H9 (cell line): ENCODE results near the gene TRAP1. TPM values are rescaled to one million over a fixed set of nuclear protein-coding genes. Genes with fewer than 3 reads are reported as not detected.
A peak's percentile ranks its signal among the peaks of the same experiment; 100 is the strongest.

Experiments
- DNase-seq: peaks from one replicate; pipeline ENCODE4 v3.0.0-alpha.2; 2017
- H2AFZ ChIP-seq: one replicate; pipeline ENCODE4 v1.6.1; 2013; ENCODE audit warnings: mild to moderate bottlenecking, low read length, control low read depth, moderate library complexity
- H2AK5ac ChIP-seq: 2 replicates; pipeline ENCODE4 v1.6.1; 2013; ENCODE audit warnings: low read length, control low read depth, mixed read lengths; ENCODE audit not compliant: insufficient read length
- H2BK120ac ChIP-seq: one replicate; pipeline ENCODE4 v1.6.1; 2013; ENCODE audit warnings: low read depth, mild to moderate bottlenecking, low read length, control low read depth, inconsistent platforms; ENCODE audit not compliant: poor library complexity, severe bottlenecking
- H2BK12ac ChIP-seq: 2 replicates; pipeline ENCODE4 v1.6.1; 2013; ENCODE audit warnings: low read length, control low read depth, mixed read lengths, low read depth; ENCODE audit not compliant: insufficient read length
- H2BK15ac ChIP-seq: 2 replicates; pipeline ENCODE4 v1.6.1; 2013; ENCODE audit warnings: low read depth, low read length, control low read depth
- H2BK20ac ChIP-seq: one replicate; pipeline ENCODE4 v1.6.1; 2013; ENCODE audit warnings: low read depth, mild to moderate bottlenecking, low read length, control low read depth, inconsistent platforms; ENCODE audit not compliant: poor library complexity, severe bottlenecking
- H2BK5ac ChIP-seq: 2 replicates; pipeline ENCODE4 v1.6.1; 2013; ENCODE audit warnings: low read length, control low read depth, mixed read lengths; ENCODE audit not compliant: insufficient read length
- H3K14ac ChIP-seq: 2 replicates; pipeline ENCODE4 v1.6.1; 2013; ENCODE audit warnings: low read length, control low read depth; ENCODE audit not compliant: insufficient read depth
- H3K18ac ChIP-seq: 2 replicates; pipeline ENCODE4 v1.6.1; 2013; ENCODE audit warnings: low read depth, mild to moderate bottlenecking, mixed read lengths, low read length, control low read depth; ENCODE audit not compliant: insufficient read length
- H3K23ac ChIP-seq: 2 replicates; pipeline ENCODE4 v1.6.1; 2013; ENCODE audit warnings: low read length, control low read depth, mixed read lengths, low read depth; ENCODE audit not compliant: insufficient read length
- H3K23me2 ChIP-seq: 2 replicates; pipeline ENCODE4 v1.6.1; 2013; ENCODE audit warnings: low read depth, mild to moderate bottlenecking, mixed read lengths, low read length, control low read depth; ENCODE audit not compliant: insufficient read length, poor library complexity, severe bottlenecking
- H3K27ac ChIP-seq: 2 replicates; pipeline ENCODE4 v1.5.1; 2013; ENCODE audit warnings: low read length, control low read depth, mixed read lengths, low read depth; ENCODE audit not compliant: insufficient read length
- H3K27me3 ChIP-seq: 2 replicates; pipeline ENCODE4 v1.6.1; 2013; ENCODE audit warnings: low read length, control low read depth, inconsistent platforms; ENCODE audit not compliant: insufficient read depth
- H3K4ac ChIP-seq: 2 replicates; pipeline ENCODE4 v1.6.1; 2013; ENCODE audit warnings: low read depth, mild to moderate bottlenecking, control low read depth, inconsistent platforms, low read length, moderate library complexity
- H3K4me1 ChIP-seq: 2 replicates; pipeline ENCODE4 v1.6.1; 2013; ENCODE audit warnings: low read length, control low read depth, inconsistent platforms; ENCODE audit not compliant: insufficient read depth
- H3K4me2 ChIP-seq: 2 replicates; pipeline ENCODE4 v1.6.1; 2013; ENCODE audit warnings: low read length, control low read depth, mixed read lengths; ENCODE audit not compliant: insufficient read length, insufficient read depth
- H3K56ac ChIP-seq: 2 replicates; pipeline ENCODE4 v1.6.1; 2013; ENCODE audit warnings: low read depth, mild to moderate bottlenecking, mixed read lengths, low read length, control low read depth; ENCODE audit not compliant: insufficient read length
- H3K79me1 ChIP-seq: 2 replicates; pipeline ENCODE4 v1.6.1; 2013; ENCODE audit warnings: low read depth, mild to moderate bottlenecking, moderate library complexity, low read length, control low read depth, inconsistent platforms; ENCODE audit not compliant: insufficient read depth, poor library complexity, severe bottlenecking
- H3K79me2 ChIP-seq: 2 replicates; pipeline ENCODE4 v1.6.1; 2013; ENCODE audit warnings: low read length, control low read depth, inconsistent platforms; ENCODE audit not compliant: insufficient read depth
- H3K9ac ChIP-seq: 2 replicates; pipeline ENCODE4 v1.6.1; 2013; ENCODE audit warnings: low read length, control low read depth, mixed read lengths; ENCODE audit not compliant: insufficient read length; ENCODE audit errors: extremely low read depth
- H3K9me3 ChIP-seq: one replicate; pipeline ENCODE4 v1.6.1; 2013; ENCODE audit warnings: low read depth, low read length, inconsistent platforms; ENCODE audit not compliant: control insufficient read depth
- H3T11ph ChIP-seq: one replicate; pipeline ENCODE4 v1.6.1; 2013; ENCODE audit warnings: mild to moderate bottlenecking, low read length, control low read depth, inconsistent platforms
- H4K20me1 ChIP-seq: one replicate; pipeline ENCODE4 v1.6.1; 2013; ENCODE audit not compliant: control insufficient read depth, insufficient read length, insufficient read depth
- H4K5ac ChIP-seq: 2 replicates; pipeline ENCODE4 v1.6.1; 2013; ENCODE audit warnings: low read depth, mild to moderate bottlenecking, mixed read lengths, low read length, control low read depth; ENCODE audit not compliant: insufficient read length
- H4K8ac ChIP-seq: replicated peaks from 2 replicates; pipeline ENCODE4 v1.6.1; 2013; ENCODE audit warnings: low read length, control low read depth, mixed read lengths, low read depth; ENCODE audit not compliant: insufficient read length
- H4K91ac ChIP-seq: 2 replicates; pipeline ENCODE4 v1.6.1; 2013; ENCODE audit warnings: low read depth, mild to moderate bottlenecking, moderate library complexity, mixed read lengths, low read length, control low read depth; ENCODE audit not compliant: insufficient read length
- H3K27ac Mint-ChIP-seq, 3 experiments: 2 replicates in 2 of 3; 3 replicates in 1 of 3; pipeline ENCODE4 v1.8.0; 2020 to 2021; ENCODE audit warnings: mixed read lengths in 3 of 3, mild to moderate bottlenecking in 1 of 3, moderate library complexity in 1 of 3
- H3K27me3 Mint-ChIP-seq: 2 replicates; pipeline ENCODE4 v1.8.0; 2021; ENCODE audit warnings: low read depth, mild to moderate bottlenecking, moderate library complexity, mixed read lengths
- H3K36me3 Mint-ChIP-seq, 3 experiments: 2 replicates in 2 of 3; 3 replicates in 1 of 3; pipeline ENCODE4 v1.8.0; 2020 to 2021; ENCODE audit warnings: low read depth in 3 of 3, mixed read lengths in 3 of 3; ENCODE audit not compliant: insufficient read depth in 1 of 3
- H3K4me1 Mint-ChIP-seq, 2 experiments: 2 replicates each; pipeline ENCODE4 v1.8.0; 2020; ENCODE audit warnings: mixed read lengths in 2 of 2
- H3K4me3 Mint-ChIP-seq, 2 experiments: 2 replicates in 1 of 2; 3 replicates in 1 of 2; pipeline ENCODE4 v1.8.0; 2020 to 2021; ENCODE audit warnings: mild to moderate bottlenecking in 2 of 2, mixed read lengths in 2 of 2, moderate library complexity in 1 of 2
- H3K9me3 Mint-ChIP-seq, 2 experiments: 2 replicates in 1 of 2; 3 replicates in 1 of 2; pipeline ENCODE4 v1.8.0; 2020; ENCODE audit warnings: mild to moderate bottlenecking in 2 of 2, mixed read lengths in 2 of 2, moderate library complexity in 1 of 2
- WGBS: extraction: QIAGEN DNeasy Blood & Tissue Kit; methylation state at CpG from one replicate; pipeline ENCODE4 v1.1.7; 2013; ENCODE audit warnings: missing lambda C conversion rate, low lambda C conversion rate, mixed read lengths; ENCODE audit not compliant: insufficient read length; ENCODE audit errors: extremely low coverage; 5-methylcytosine and 5-hydroxymethylcytosine counted together
- total RNA-seq: library from RNA; stranded (reverse); gene quantifications from 2 replicates; pipeline ENCODE4 v1.2.1, GENCODE V29; 2021
- TF ChIP-seq, protein P1 (sequence below): fragments of 200-600 bp; sonication (generic); conservative IDR thresholded peaks from 3 replicates; pipeline ENCODE4 v1.8.0; 2021; ENCODE audit warnings: antibody characterized with exemption, mild to moderate bottlenecking

Gene TRAP1
- total RNA-seq, 1 experiment from 2014 or later: 211 TPM

DNA sequence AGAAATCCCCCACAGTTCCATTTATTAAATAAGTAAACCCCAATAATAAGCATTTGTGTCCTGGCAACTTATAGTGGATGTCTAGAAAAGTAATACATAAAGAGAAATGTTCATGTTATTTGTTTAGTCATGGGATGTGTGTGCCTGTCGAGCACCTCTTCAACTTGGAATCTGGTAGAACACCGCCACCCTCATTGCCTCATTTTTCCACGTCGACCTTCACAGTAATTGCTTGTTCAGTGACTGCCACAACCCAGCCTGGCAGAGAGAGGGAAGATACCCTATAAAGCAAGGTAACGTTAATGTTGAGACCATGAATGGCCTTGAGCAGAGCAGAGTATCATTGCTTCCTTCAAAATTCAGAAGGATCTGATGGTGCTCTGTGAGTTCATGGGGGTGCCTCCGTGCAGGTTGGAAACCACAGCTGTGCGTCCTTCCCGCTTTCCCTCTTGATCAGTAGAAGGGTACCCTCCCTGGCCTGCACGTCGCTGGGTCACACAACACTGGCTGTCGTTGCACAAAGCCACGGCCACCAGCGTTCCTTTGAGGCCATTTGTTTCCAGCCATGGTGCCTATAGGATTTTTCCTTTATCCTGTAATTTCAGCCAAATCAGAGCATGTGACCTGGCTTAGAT lies 66.6 kb downstream of the TRAP1 start:
- Histone ChIP-seq H3K56ac (no peak overlapping the region), H4K5ac (no peak overlapping the region), H2BK12ac (no peak overlapping the region), H3K79me1 (no peaks in the 10 kb centered on the region), H3K4me2 (no peak overlapping the region), H4K20me1 (no peaks in the 10 kb centered on the region), H2BK5ac (no peak overlapping the region), H3K23me2 (no peaks in the 10 kb centered on the region), H3K23ac (no peak overlapping the region), H2BK15ac (no peak overlapping the region), H3K9ac (no peak overlapping the region), H3K4me1 (peaks cover 6% of the 10 kb centered on the region), H2BK20ac (no peak overlapping the region), H3K18ac (no peak overlapping the region), H2BK120ac (no peak overlapping the region), H3K27me3 (no peaks in the 10 kb centered on the region), H3T11ph (no peak overlapping the region), H2AK5ac (no peak overlapping the region), H2AFZ (no peak overlapping the region), H3K79me2 (no peaks in the 10 kb centered on the region), H3K4ac (no peak overlapping the region), H4K8ac (no peak overlapping the region), H3K9me3 (no peaks in the 10 kb centered on the region), H4K91ac (no peak overlapping the region), H3K14ac (no peak overlapping the region), H3K27ac (no peak overlapping the region)
- H3K4me1 Mint-ChIP-seq: peaks cover 40 to 47% of the 10 kb centered on the region in 2 experiments
- TF ChIP-seq, protein P1, sequence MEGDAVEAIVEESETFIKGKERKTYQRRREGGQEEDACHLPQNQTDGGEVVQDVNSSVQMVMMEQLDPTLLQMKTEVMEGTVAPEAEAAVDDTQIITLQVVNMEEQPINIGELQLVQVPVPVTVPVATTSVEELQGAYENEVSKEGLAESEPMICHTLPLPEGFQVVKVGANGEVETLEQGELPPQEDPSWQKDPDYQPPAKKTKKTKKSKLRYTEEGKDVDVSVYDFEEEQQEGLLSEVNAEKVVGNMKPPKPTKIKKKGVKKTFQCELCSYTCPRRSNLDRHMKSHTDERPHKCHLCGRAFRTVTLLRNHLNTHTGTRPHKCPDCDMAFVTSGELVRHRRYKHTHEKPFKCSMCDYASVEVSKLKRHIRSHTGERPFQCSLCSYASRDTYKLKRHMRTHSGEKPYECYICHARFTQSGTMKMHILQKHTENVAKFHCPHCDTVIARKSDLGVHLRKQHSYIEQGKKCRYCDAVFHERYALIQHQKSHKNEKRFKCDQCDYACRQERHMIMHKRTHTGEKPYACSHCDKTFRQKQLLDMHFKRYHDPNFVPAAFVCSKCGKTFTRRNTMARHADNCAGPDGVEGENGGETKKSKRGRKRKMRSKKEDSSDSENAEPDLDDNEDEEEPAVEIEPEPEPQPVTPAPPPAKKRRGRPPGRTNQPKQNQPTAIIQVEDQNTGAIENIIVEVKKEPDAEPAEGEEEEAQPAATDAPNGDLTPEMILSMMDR: no peak
- H3K36me3 Mint-ChIP-seq: peaks cover 14 to 38% (median 24%) of the 10 kb centered on the region in 3 experiments
- no peak for DNase-seq
- no CpG with 5 or more reads among the region's 13 CpGs for WGBS
- no peaks in the 10 kb centered on the region for H3K9me3 Mint-ChIP-seq
- H3K27me3 Mint-ChIP-seq: no peaks in the 10 kb centered on the region
- peak overlapping the region; percentile 32 to 83 (median 44); a peak in 2 of 7 replicates for H3K27ac Mint-ChIP-seq
- H3K4me3 Mint-ChIP-seq: no peak overlapping the region
